T-helper 2 cell (primary cell): ENCODE measurements around the gene GNG7.
"Not testable (repeated sequence)": the region's sequence is repeated elsewhere in the genome, so short reads cannot be mapped to it uniquely, and the experiment has no call there.

ENCODE experiments used
- DNase-seq, 5 experiments: peaks; one replicate each; pipeline versions ENCODE4 v3.0.0 to v3.0.0-alpha.2; 2012 to 2022

The GNG7 gene

GRCh38 chr19:2594319-2594718 lies 108.2 kb downstream of the GNG7 start:
- DNase-seq, result no peak

GRCh38 chr19:2592824-2593223 lies 109.7 kb downstream of the GNG7 start:
- DNase-seq, result no peak

- DNase-seq, result no peak
Measured at GRCh38 chr19:2591537-2592291, 110.8 kb downstream of the GNG7 start.

GRCh38 chr19:2590630-2591399 lies 111.7 kb downstream of the GNG7 start:
- DNase-seq, result no peak

GRCh38 chr19:2589441-2589840 lies 113.1 kb downstream of the GNG7 start:
- no peak for DNase-seq

- no peak for DNase-seq
Measured at GRCh38 chr19:2588081-2588777, 114.3 kb downstream of the GNG7 start.

- DNase-seq, result no peak
Measured at GRCh38 chr19:2587001-2587719, 115.3 kb downstream of the GNG7 start.

GRCh38 chr19:2586196-2586595 lies 116.3 kb downstream of the GNG7 start:
- no peak for DNase-seq

- DNase-seq, result no peak
Measured at GRCh38 chr19:2584002-2584401, 118.5 kb downstream of the GNG7 start.

GRCh38 chr19:2582984-2583956 lies 119.2 kb downstream of the GNG7 start:
- no peak for DNase-seq

- not testable (repeated sequence) for DNase-seq
Measured at GRCh38 chr19:2580396-2580795, 122.1 kb downstream of the GNG7 start.

- DNase-seq, result no peak
Measured at GRCh38 chr19:2579678-2580280, 122.7 kb downstream of the GNG7 start.

- peak; percentile 31 to 59 (median 37) for DNase-seq
Measured at GRCh38 chr19:2578901-2579677, 123.4 kb downstream of the GNG7 start.

- DNase-seq, result no peak
Measured at GRCh38 chr19:2578391-2578890, 124.1 kb downstream of the GNG7 start.

GRCh38 chr19:2577722-2578335 lies 124.7 kb downstream of the GNG7 start:
- DNase-seq, result no peak

- no peak for DNase-seq
Measured at GRCh38 chr19:2575734-2576481, 126.6 kb downstream of the GNG7 start.

GRCh38 chr19:2574971-2575630 lies 127.4 kb downstream of the GNG7 start:
- DNase-seq, result no peak

GRCh38 chr19:2574478-2574931 lies 128.0 kb downstream of the GNG7 start:
- no peak for DNase-seq
